Astrocyte (in vitro differentiated cells and primary cell): ENCODE data around the gene STON2. TPM values are rescaled to one million over a fixed set of nuclear protein-coding genes. Genes with fewer than 3 reads are reported as not detected.

ENCODE experiments used
- DNase-seq: peaks from one replicate; pipeline ENCODE4 v3.0.0-alpha.2; 2010; ENCODE audit warnings: low read depth
- FAIRE-seq: peaks from 2 replicates; lab custom pipeline; 2011; peaks lifted over from hg19 to GRCh38; lab: Jason Lieb, UNC
- H2AFZ ChIP-seq: 2 replicates; pipeline ENCODE4 v1.6.0; 2012; ENCODE audit warnings: low read depth, low read length, inconsistent platforms
- H3K27ac ChIP-seq: 2 replicates; pipeline ENCODE4 v1.5.1; 2011; ENCODE audit warnings: low read depth, low read length, inconsistent platforms
- H3K27me3 ChIP-seq: 2 replicates; pipeline ENCODE4 v1.6.0; 2011; ENCODE audit warnings: low read length, inconsistent platforms; ENCODE audit not compliant: insufficient read depth
- H3K36me3 ChIP-seq: 2 replicates; pipeline ENCODE4 v1.5.1; 2011; ENCODE audit warnings: low read length, inconsistent platforms; ENCODE audit not compliant: insufficient read depth
- H3K4me1 ChIP-seq: 2 replicates; pipeline ENCODE4 v1.5.1; 2011; ENCODE audit warnings: low read length, inconsistent platforms; ENCODE audit not compliant: insufficient read depth
- H3K4me2 ChIP-seq: 2 replicates; pipeline ENCODE4 v1.6.0; 2012; ENCODE audit warnings: low read length, inconsistent platforms
- H3K4me3 ChIP-seq: 2 replicates; pipeline ENCODE4 v1.5.1; 2011; ENCODE audit warnings: low read depth, mild to moderate bottlenecking, low read length, inconsistent platforms; ENCODE audit not compliant: insufficient read depth
- H3K79me2 ChIP-seq: 2 replicates; pipeline ENCODE4 v1.6.0; 2012; ENCODE audit warnings: mild to moderate bottlenecking, low read length, inconsistent platforms; ENCODE audit not compliant: insufficient read depth
- H3K9ac ChIP-seq: 2 replicates; pipeline ENCODE4 v1.6.0; 2012; ENCODE audit warnings: mild to moderate bottlenecking, low read length, inconsistent platforms
- H3K9me3 ChIP-seq: 2 replicates; pipeline ENCODE4 v1.5.1; 2012; ENCODE audit warnings: low read depth, mild to moderate bottlenecking, low read length, inconsistent platforms; ENCODE audit not compliant: insufficient read depth
- H4K20me1 ChIP-seq: 2 replicates; pipeline ENCODE4 v1.6.0; 2012; ENCODE audit warnings: low read length, inconsistent platforms; ENCODE audit not compliant: insufficient read depth
- H3K27ac Mint-ChIP-seq: one replicate; pipeline ENCODE4 v1.8.0; 2021; ENCODE audit warnings: mild to moderate bottlenecking, mixed read lengths; ENCODE audit not compliant: unreplicated experiment
- H3K27me3 Mint-ChIP-seq: one replicate; pipeline ENCODE4 v1.8.0; 2021; ENCODE audit warnings: low read depth, mixed read lengths; ENCODE audit not compliant: unreplicated experiment
- H3K36me3 Mint-ChIP-seq: one replicate; pipeline ENCODE4 v1.8.0; 2021; ENCODE audit warnings: low read depth, mixed read lengths; ENCODE audit not compliant: unreplicated experiment
- H3K4me1 Mint-ChIP-seq: one replicate; pipeline ENCODE4 v1.8.0; 2021; ENCODE audit warnings: low read depth, mixed read lengths; ENCODE audit not compliant: unreplicated experiment
- H3K4me3 Mint-ChIP-seq: one replicate; pipeline ENCODE4 v1.8.0; 2021; ENCODE audit warnings: mild to moderate bottlenecking, moderate library complexity, mixed read lengths; ENCODE audit not compliant: unreplicated experiment
- H3K9me3 Mint-ChIP-seq: one replicate; pipeline ENCODE4 v1.8.0; 2021; ENCODE audit warnings: mild to moderate bottlenecking, mixed read lengths; ENCODE audit not compliant: unreplicated experiment
- CTCF ChIP-seq: IDR thresholded peaks from 2 replicates; pipeline ENCODE4 v1.5.1; 2011; ENCODE audit warnings: low read depth, mild to moderate bottlenecking, inconsistent platforms, low read length, moderate library complexity; ENCODE audit not compliant: insufficient read depth
- EZH2 ChIP-seq: IDR thresholded peaks from 2 replicates; pipeline ENCODE4 v1.6.1; 2012; ENCODE audit warnings: mild to moderate bottlenecking, low read length, inconsistent platforms; ENCODE audit not compliant: insufficient read depth
- total RNA-seq: library from RNA; stranded (reverse); gene quantifications from 2 replicates; pipeline ENCODE4 v1.2.1, GENCODE V29; 2021

STON2 gene
- total RNA-seq, 1 donor from 2014 or later: 52.9 TPM

DNA sequence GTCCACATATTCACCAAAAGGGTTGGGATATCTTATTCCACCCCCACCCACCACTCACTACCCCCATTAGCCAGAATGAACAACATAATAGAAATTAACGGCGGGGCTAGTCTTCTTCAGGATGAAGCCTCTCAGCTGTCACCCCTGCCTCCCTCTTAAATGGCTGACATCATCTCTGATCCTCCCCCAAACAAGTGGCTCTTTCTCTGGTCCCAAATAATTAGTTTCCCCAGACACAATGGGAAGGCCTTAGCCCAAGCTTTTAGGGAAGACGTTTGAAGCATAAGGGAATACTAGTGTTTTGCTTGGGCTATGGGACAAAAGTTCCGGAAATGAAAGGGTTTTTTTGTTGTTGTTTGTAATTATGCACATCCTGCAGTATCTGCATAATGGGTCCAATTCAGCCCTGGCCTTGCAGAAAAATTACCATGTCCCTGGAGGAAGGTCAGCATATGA lies 13.8 kb downstream of the STON2 start:
- no peak overlapping the region for H2AFZ ChIP-seq
- peaks cover 5% of the 10 kb centered on the region for H3K27me3 ChIP-seq
- H3K4me3 ChIP-seq: no peak overlapping the region
- no peak for FAIRE-seq
- H4K20me1 ChIP-seq: no peaks in the 10 kb centered on the region
- TF ChIP-seq EZH2 (no peak), CTCF (no peak)
- no peak overlapping the region for H3K4me3 Mint-ChIP-seq
- DNase-seq: no peak
- H3K9me3 ChIP-seq: no peaks in the 10 kb centered on the region
- peaks cover 6% of the 10 kb centered on the region for H3K9me3 Mint-ChIP-seq
- peaks cover 7% of the 10 kb centered on the region for H3K4me1 ChIP-seq
- no peaks in the 10 kb centered on the region for H3K36me3 ChIP-seq
- peaks cover 8% of the 10 kb centered on the region for H3K4me1 Mint-ChIP-seq
- H3K27me3 Mint-ChIP-seq: peaks cover 2% of the 10 kb centered on the region
- no peak overlapping the region for H3K27ac Mint-ChIP-seq
- no peak overlapping the region for H3K9ac ChIP-seq
- no peaks in the 10 kb centered on the region for H3K79me2 ChIP-seq
- H3K27ac ChIP-seq: no peak overlapping the region
- no peak overlapping the region for H3K4me2 ChIP-seq
- H3K36me3 Mint-ChIP-seq: no peaks in the 10 kb centered on the region

DNA sequence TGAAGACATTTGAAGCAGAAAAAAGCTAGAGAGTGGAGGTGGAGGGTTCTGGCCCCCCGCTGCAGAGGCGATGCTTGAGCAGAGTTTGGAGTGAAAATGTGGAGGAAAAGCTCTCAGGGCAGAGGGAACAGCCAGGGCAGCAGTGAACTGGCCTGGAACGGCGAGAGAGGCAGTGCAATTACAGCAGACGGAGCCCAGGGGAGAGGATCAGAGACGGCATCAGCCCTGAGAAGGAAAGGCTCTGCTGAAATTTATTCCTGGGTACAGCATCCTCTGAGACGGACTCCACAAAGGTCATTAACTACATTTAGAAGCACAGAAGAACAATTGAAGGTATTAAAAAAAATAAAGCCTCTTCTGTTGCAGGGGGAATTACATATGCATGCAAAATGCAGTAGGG lies 14.2 kb downstream of the STON2 start:
- Histone ChIP-seq H3K4me3 (no peak overlapping the region), H3K9ac (no peak overlapping the region), H3K4me2 (no peak overlapping the region), H3K27ac (no peak overlapping the region), H3K36me3 (no peaks in the 10 kb centered on the region), H3K27me3 (peaks cover 3% of the 10 kb centered on the region), H4K20me1 (no peaks in the 10 kb centered on the region), H2AFZ (no peak overlapping the region), H3K79me2 (no peaks in the 10 kb centered on the region), H3K9me3 (no peaks in the 10 kb centered on the region), H3K4me1 (peaks cover 7% of the 10 kb centered on the region)
- H3K27me3 Mint-ChIP-seq: peaks cover 2% of the 10 kb centered on the region
- FAIRE-seq (no peak), DNase-seq (no peak)
- TF ChIP-seq CTCF (no peak), EZH2 (no peak)
- H3K36me3 Mint-ChIP-seq: no peaks in the 10 kb centered on the region
- H3K9me3 Mint-ChIP-seq: peaks cover 6% of the 10 kb centered on the region
- H3K27ac Mint-ChIP-seq: no peak overlapping the region
- H3K4me1 Mint-ChIP-seq: peaks cover 8% of the 10 kb centered on the region
- no peak overlapping the region for H3K4me3 Mint-ChIP-seq

DNA sequence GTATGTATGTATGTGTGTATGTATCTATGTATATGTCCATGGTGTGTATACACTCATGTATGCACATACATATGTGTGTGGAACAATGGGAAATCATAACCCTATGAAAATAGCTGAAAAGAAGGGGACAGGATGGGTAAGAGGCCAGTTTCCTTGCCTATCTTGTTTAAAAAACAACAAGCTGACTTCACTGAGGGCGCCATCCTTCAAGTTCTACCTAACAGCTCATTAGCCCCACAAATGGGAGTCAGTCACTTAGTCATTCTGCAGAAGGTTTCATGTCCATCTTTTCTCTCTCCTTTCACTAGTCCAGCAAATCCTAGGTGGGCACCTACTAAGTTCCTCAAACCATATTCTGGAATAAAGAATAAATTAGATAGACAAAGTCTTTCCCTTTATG lies 14.7 kb downstream of the STON2 start:
- H3K36me3 ChIP-seq: no peaks in the 10 kb centered on the region
- H3K9ac ChIP-seq: no peak overlapping the region
- H3K4me1 ChIP-seq: peaks cover 7% of the 10 kb centered on the region
- H3K27me3 ChIP-seq: peaks cover 3% of the 10 kb centered on the region
- no peaks in the 10 kb centered on the region for H3K79me2 ChIP-seq
- Mint-ChIP-seq H3K36me3 (no peaks in the 10 kb centered on the region), H3K4me1 (peaks cover 6% of the 10 kb centered on the region), H3K4me3 (no peak overlapping the region), H3K27me3 (peaks cover 2% of the 10 kb centered on the region), H3K27ac (no peak overlapping the region), H3K9me3 (peaks cover 6% of the 10 kb centered on the region)
- DNase-seq (peak; percentile 25), FAIRE-seq (no peak)
- no peak overlapping the region for H3K27ac ChIP-seq
- no peak overlapping the region for H2AFZ ChIP-seq
- H4K20me1 ChIP-seq: no peaks in the 10 kb centered on the region
- H3K4me2 ChIP-seq: no peak overlapping the region
- H3K9me3 ChIP-seq: no peaks in the 10 kb centered on the region
- TF ChIP-seq EZH2 (no peak), CTCF (no peak)
- no peak overlapping the region for H3K4me3 ChIP-seq
